GM19468 (cell line): ENCODE measurements around the gene EEF2.
"Not testable (repeated sequence)": the region's sequence is repeated elsewhere in the genome, so short reads cannot be mapped to it uniquely, and the experiment has no call there.

Experiments
- ATAC-seq: cut with Tn5 transposase; IDR thresholded peaks from one replicate; pipeline ENCODE4 v1.9.1; 2021; ENCODE audit warnings: mild to moderate bottlenecking, moderate library complexity, moderate number of reproducible peaks; ENCODE audit not compliant: unreplicated experiment; ENCODE audit errors: extremely low read depth

Gene EEF2

DNA sequence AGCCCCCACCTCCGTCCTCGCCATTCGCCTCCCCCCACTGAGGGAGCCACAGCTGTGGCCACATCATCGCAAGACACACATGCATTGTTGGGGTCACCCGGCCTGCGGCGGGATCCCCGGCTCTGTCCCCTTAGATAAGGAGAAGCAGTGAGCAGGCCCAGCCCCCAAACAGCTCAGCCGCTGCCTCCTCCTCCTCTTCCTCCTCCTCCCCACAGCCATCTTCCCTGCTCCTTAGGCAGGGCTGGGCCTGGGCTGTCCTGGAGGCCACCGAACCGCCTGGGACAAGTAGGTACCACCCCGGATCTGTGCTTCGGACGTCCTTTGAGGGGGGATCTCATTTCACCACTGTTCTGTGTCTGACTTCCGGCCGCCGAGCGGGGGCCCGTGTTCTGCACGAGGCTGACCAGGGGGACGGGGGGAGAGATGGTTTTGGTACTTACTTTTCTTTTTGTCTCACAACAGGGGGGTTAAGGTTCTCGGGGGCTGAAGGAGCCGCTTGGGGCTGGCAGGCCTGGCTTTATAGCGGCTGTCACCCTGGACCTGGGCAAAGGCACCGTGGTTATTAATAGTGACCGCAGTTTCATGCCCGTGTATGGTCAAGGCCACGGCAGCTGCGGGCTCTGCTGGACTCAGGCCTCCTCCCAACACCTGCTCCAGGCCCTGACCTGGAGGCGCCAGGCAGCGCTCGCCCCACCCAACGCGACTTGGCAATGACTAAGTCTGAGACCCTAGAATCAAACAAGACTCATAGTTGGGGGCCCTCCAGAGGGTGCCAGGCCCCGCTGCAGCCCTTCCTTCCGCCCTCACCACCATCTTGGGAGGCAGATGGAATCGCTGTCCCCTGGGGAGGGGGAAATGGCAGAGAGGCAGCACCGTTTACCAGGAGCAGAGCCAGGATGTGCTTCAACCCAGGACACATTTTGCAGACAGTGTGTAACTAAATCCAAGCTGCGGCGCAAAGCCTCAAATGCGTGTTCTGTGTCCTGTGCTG, 34.1 kb downstream of the EEF2 start:
- no peak for ATAC-seq

DNA sequence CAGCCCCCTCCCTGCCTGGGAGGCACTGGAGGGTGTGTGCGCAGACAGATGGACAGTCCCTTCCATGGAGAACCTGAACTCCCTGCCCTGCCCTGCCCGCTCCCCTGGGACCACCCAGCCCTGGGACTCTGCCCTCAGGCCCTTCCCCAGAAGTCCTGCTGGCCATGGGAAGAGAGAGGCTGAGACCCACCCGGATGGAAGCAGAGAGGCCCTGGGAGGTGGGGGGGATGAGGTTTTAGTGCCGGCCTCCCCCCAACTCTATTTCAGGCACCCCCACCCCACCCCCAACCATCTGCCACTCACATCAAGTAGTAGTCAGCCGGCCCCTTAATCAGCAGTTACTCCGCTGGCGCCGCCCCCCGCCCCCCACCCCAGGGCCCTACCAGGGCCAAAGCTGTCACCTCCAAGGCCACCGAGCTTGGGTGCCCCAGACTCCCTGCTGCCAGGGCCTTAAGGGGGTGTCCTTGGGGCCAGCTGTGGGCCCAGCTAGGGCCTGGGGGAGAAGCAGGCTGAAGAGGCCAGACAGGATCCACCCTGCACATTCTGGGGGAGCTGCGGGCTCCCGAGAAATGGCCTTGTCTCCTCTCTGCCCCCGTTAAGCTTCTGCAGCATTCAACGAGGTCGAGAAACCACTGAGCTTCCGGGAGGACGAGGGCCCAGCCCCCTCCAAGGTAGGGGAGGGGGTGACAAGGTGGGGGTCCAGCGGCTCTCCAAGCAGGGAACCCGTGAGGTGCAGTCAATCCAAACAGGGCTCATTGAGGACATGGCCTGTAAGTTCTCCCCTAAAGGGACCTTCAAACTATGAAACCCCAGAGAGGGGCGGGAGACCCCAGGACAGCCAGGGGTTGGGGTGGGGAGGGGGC, 35.0 kb downstream of the EEF2 start:
- ATAC-seq = no peak

- ATAC-seq = no peak
These were observed 36.0 kb downstream of the EEF2 start for GRCh38 chr19:3949294-3949693.

- ATAC-seq = not testable (repeated sequence)
These were observed 37.8 kb downstream of the EEF2 start for GRCh38 chr19:3947316-3947933.

GRCh38 chr19:3945838-3946237, 39.4 kb downstream of the EEF2 start:
- no peak for ATAC-seq

DNA sequence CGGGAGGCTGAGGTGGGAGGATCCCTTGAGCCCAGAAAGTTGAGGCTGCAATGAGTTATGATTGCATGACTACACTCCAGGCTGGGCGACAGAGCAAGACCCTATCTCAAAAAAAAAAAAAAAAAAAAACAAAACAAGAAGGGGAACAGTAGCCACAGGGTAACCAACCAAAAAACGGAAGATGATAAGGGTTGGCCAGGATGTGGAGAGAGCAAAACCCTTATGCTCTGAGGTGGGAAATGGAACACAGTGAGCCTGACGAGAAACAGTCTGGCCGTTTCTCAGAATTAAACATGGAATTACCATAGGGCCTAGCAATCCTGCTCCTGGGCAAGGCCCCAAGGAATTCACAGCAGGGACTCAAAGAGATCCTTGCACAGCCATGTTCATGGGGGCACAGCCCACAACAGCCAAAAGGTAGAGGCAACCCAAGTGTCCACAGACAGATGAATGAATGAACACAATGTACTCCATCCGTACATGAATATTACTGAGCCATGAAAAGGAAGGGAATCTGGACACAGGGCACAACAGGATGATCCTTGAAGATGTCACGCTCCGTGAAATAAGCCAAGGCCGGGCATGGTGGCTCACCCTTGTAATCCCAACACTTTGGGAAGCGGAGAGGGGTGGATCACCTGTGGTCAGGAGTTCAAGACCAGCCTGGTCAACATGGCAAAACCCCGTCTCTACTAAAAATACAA, 41.1 kb downstream of the EEF2 start:
- ATAC-seq = no peak

- ATAC-seq = no peak
These were observed 42.4 kb downstream of the EEF2 start for GRCh38 chr19:3942790-3943409.

DNA sequence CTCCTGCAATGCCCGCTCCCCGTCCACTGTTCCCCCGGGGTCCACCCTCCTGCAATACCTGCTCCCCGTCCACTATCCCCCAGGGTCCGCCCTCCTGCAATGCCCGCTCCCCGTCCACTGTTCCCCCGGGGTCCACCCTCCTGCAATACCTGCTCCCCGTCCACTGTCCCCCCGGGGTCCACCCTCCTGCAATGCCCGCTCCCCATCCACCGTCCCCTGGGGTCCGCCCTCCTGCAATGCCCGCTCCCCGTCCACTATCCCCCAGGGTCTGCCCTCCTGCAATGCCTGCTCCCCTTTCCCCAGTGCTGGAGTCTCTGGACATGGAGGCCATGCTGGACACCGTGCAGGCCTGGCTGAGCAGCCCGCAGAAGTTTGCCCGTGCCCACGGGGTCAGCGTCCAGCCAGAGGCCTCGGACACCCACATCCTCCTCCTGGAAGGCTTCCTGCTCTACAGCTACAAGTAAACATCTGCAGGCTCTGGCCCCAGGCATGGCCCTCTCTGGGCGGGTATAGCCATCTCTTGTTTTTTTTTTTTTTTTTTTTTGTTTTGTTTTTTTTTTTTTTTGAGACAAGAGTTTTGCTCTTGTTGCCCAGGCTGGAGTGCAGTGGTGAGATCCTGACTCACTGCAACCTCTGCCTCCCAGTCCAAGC, 46.8 kb downstream of the EEF2 start:
- not testable (repeated sequence) for ATAC-seq

DNA sequence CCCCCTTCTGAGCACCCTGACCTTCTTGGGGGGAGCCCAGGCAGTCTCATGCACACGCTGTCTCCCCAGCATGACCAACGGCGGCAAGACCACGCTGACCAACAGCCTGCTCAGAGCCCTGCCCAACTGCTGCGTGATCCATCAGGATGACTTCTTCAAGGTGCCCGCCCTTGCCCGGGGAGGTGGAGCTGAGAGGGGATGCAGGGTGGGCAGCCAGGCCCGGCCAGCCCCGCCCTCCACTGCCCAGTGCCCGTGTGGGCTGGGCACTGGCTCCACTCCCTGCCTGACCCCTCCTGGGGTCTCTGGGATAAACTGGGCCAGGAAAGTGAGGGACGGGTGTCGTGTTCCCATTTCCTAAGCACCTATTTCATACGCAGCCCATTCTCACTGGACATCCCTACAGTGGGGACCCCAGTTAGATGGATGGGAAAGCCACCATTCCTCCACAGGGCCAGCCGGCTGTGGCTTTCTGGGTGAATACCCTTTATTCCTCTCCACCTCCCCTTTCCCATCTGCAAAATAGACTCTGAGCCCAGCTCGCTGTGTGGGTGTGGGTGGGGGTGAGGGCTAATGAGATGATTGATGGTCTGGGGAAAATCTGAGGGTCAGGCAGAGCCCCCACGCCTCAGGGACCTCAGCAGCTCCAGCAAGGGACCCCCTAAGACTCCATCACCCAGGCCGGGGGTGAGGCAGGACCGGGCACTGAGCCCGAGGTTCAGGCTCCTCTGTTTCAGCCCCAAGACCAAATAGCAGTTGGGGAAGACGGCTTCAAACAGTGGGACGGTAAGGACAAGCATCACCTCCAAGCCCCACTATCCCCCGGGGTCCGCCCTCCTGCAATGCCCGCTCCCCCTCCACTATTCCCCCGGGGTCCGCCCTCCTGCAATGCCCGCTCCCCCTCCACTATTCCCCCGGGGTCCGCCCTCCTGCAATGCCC, 48.5 kb downstream of the EEF2 start:
- ATAC-seq = no peak

DNA sequence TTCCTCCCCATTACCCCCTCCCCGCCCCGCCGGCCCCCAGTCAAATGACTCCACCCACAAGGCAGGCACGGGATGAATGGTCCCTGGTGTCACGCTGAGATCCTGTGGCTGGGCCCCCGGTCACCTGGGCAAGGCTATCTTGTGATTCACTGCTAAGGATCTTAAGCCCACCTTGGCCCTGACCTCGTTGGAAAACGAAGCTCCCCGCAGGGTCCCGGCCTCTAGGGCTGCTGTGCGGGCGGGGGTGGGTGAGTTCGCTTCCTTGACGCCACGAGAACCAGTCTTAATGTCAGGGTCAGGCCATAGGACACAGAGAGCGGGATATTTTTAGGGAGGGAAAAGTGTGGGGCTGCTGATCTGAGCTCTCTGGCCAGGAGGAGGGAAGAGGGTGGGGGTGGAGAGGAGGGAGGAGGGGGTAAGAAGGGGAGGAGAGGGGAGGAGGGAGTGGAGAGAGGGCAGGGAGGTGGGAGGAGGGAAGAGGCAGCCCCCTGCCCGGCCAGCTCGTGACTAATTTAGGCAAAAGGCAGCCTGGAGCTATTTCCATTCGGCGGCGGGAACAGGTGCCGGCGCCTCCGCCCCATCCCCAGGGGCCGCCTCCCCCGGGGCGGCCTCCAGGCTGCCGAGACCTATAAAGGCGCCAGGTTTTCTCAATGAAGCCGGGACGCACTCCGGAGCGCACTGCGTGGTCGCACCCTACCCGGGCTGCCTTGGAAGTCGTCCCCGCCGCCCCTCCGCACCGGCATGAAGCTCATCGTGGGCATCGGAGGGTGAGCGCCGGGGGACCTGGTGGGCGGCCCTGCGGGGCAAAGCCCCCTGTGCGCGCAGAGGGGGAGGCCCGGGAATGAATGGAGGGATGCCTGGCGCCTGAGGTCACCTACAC, 52.1 kb downstream of the EEF2 start, which contains the start of gene NMRK2:
NMRK2 (plus strand) TSS at position 139 of the 880 bp plus-strand sequence; CDS start at position 742, 603 bp downstream.
- no peak for ATAC-seq

GRCh38 chr19:3931041-3931440, 54.2 kb downstream of the EEF2 start:
- no peak for ATAC-seq
